ENCODE measurements around the gene CCDC190. TPM values are rescaled to one million over a fixed set of nuclear protein-coding genes. Genes with fewer than 3 reads are reported as not detected.

CCDC190 gene
- total and polyA plus RNA-seq, 4 donors = 2.4 to 4.7 (median 2.8) TPM

GRCh38 chr1:162859191-162859590 lies 1.8 kb downstream of the CCDC190 start:
- DNase-seq (no peak), ATAC-seq (ENCODE audit: insufficient read depth, low FRiP score) (no peak)
- peaks cover 0 to 9% (median 1%) of the 10 kb centered on the region in 5 donors for H3K4me1 ChIP-seq (ENCODE audit: control insufficient read depth in 5 of 5, insufficient read depth in 5 of 5, low read length in 5 of 5)
- H3K36me3 ChIP-seq (ENCODE audit: control insufficient read depth in 4 of 4, insufficient read depth in 4 of 4, low read length in 4 of 4) = no peaks in the 10 kb centered on the region
- no peak overlapping the region for H3K27ac ChIP-seq (ENCODE audit: low read depth in 1 of 2, low read length in 1 of 2)
- H3K9ac ChIP-seq (ENCODE audit: insufficient read depth in 1 of 2, low read length in 2 of 2) = no peak overlapping the region
- no peaks in the 10 kb centered on the region for H3K9me3 ChIP-seq (ENCODE audit: control insufficient read depth in 4 of 4, insufficient read depth in 3 of 4, low read length in 3 of 4)
- TF ChIP-seq CTCF (IDR thresholded peaks at IDR 0.05; ENCODE audit: control extremely low read depth, extremely low read depth) = no peak
- H3K27me3 ChIP-seq (ENCODE audit: control insufficient read depth in 3 of 3, insufficient read depth in 3 of 3, low read length in 2 of 3) = no peaks in the 10 kb centered on the region
- WGBS, 2 donors = 85 to 89% methylated on average over 1 of the region's 1 CpG
- no peak overlapping the region for H3K4me3 ChIP-seq

GRCh38 chr1:162857850-162858249 lies 3.1 kb downstream of the CCDC190 start:
- Histone ChIP-seq H3K9ac (ENCODE audit: insufficient read depth in 1 of 2, low read length in 2 of 2) (no peak overlapping the region), H3K4me1 (ENCODE audit: control insufficient read depth in 5 of 5, insufficient read depth in 5 of 5, low read length in 5 of 5) (peaks cover 0 to 9% (median 1%) of the 10 kb centered on the region in 5 donors), H3K27me3 (ENCODE audit: control insufficient read depth in 3 of 3, insufficient read depth in 3 of 3, low read length in 2 of 3) (no peaks in the 10 kb centered on the region), H3K9me3 (ENCODE audit: control insufficient read depth in 4 of 4, insufficient read depth in 3 of 4, low read length in 3 of 4) (no peaks in the 10 kb centered on the region), H3K27ac (ENCODE audit: low read depth in 1 of 2, low read length in 1 of 2) (no peak overlapping the region), H3K4me3 (no peak overlapping the region), H3K36me3 (ENCODE audit: control insufficient read depth in 4 of 4, insufficient read depth in 4 of 4, low read length in 4 of 4) (no peaks in the 10 kb centered on the region)
- no peak for DNase-seq
- no peak for TF ChIP-seq CTCF (IDR thresholded peaks at IDR 0.05; ENCODE audit: control extremely low read depth, extremely low read depth)
- no peak for ATAC-seq (ENCODE audit: insufficient read depth, low FRiP score)

DNA sequence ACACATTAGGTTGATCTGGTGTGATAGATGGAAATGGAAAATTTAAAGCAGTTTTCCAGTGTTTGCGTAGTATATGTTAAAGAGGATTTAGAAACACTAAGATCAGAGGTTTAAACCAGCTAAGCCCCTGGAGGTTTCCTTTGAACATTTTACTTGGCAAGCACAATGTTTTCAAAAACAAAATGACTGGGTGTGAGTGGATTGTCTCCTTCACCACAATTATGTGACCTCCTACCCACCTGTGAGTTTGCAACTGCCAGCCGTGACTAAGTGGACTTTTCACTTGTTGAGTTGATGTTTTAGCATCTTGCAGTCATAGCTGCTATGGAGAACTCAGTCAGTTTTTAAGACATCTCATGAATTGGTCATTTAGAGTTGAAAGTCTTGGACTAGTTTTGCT lies 4.7 kb downstream of the CCDC190 start:
- Histone ChIP-seq H3K9me3 (ENCODE audit: control insufficient read depth in 4 of 4, insufficient read depth in 3 of 4, low read length in 3 of 4) (no peaks in the 10 kb centered on the region), H3K9ac (ENCODE audit: insufficient read depth in 1 of 2, low read length in 2 of 2) (no peak overlapping the region), H3K27ac (ENCODE audit: low read depth in 1 of 2, low read length in 1 of 2) (no peak overlapping the region), H3K27me3 (ENCODE audit: control insufficient read depth in 3 of 3, insufficient read depth in 3 of 3, low read length in 2 of 3) (no peaks in the 10 kb centered on the region), H3K4me3 (no peak overlapping the region), H3K4me1 (ENCODE audit: control insufficient read depth in 5 of 5, insufficient read depth in 5 of 5, low read length in 5 of 5) (peaks cover 0 to 1% (median 0%) of the 10 kb centered on the region in 5 donors), H3K36me3 (ENCODE audit: control insufficient read depth in 4 of 4, insufficient read depth in 4 of 4, low read length in 4 of 4) (no peaks in the 10 kb centered on the region)
- DNase-seq = no peak
- ATAC-seq (ENCODE audit: insufficient read depth, low FRiP score) = no peak
- 78 to 83% methylated on average over 2 of the region's 2 CpGs for WGBS, 2 donors
- no peak for TF ChIP-seq CTCF (IDR thresholded peaks at IDR 0.05; ENCODE audit: control extremely low read depth, extremely low read depth)

GRCh38 chr1:162855461-162856150 lies 5.4 kb downstream of the CCDC190 start:
- ATAC-seq (ENCODE audit: insufficient read depth, low FRiP score) (no peak), DNase-seq (no peak)
- Histone ChIP-seq H3K27me3 (ENCODE audit: control insufficient read depth in 3 of 3, insufficient read depth in 3 of 3, low read length in 2 of 3) (no peaks in the 10 kb centered on the region), H3K9ac (ENCODE audit: insufficient read depth in 1 of 2, low read length in 2 of 2) (no peak overlapping the region), H3K4me3 (no peak overlapping the region), H3K4me1 (ENCODE audit: control insufficient read depth in 5 of 5, insufficient read depth in 5 of 5, low read length in 5 of 5) (no peaks in the 10 kb centered on the region), H3K27ac (ENCODE audit: low read depth in 1 of 2, low read length in 1 of 2) (no peak overlapping the region), H3K36me3 (ENCODE audit: control insufficient read depth in 4 of 4, insufficient read depth in 4 of 4, low read length in 4 of 4) (no peaks in the 10 kb centered on the region), H3K9me3 (ENCODE audit: control insufficient read depth in 4 of 4, insufficient read depth in 3 of 4, low read length in 3 of 4) (no peaks in the 10 kb centered on the region)
- no peak for TF ChIP-seq CTCF (IDR thresholded peaks at IDR 0.05; ENCODE audit: control extremely low read depth, extremely low read depth)
- 91 to 93% methylated on average over 4 of the region's 4 CpGs for WGBS, 2 donors

Data from lung (tissue), 12 donors.